GM12891 (cell line): ENCODE data around the gene VAMP1.
"Not testable (repeated sequence)": the region's sequence is repeated elsewhere in the genome, so short reads cannot be mapped to it uniquely, and the experiment has no call there.

Source experiments
- DNase-seq: peaks from one replicate; pipeline ENCODE4 v3.0.0; 2011; ENCODE audit warnings: low spot score; ENCODE audit not compliant: insufficient read length
- FAIRE-seq: peaks from 2 replicates; lab custom pipeline; 2011; peaks lifted over from hg19 to GRCh38; lab: Jason Lieb, UNC
- PAX5 ChIP-seq: IDR thresholded peaks from 2 replicates; pipeline ENCODE4 v1.6.1; 2011; ENCODE audit warnings: low read length, moderate library complexity, mild to moderate bottlenecking; ENCODE audit not compliant: insufficient read depth, severe bottlenecking
- POLR2A ChIP-seq: IDR thresholded peaks from 2 replicates; pipeline ENCODE4 v1.6.1; 2011; ENCODE audit warnings: low read depth, low read length, control low read depth
- POLR2AphosphoS5 ChIP-seq: IDR thresholded peaks from 2 replicates; pipeline ENCODE4 v1.6.1; 2011; ENCODE audit warnings: low read depth, low read length, control low read depth
- POU2F2 ChIP-seq: IDR thresholded peaks from 2 replicates; pipeline ENCODE4 v1.6.1; 2011; ENCODE audit warnings: low read depth, mild to moderate bottlenecking, control low read depth, low read length, moderate library complexity
- SPI1 ChIP-seq: IDR thresholded peaks from 2 replicates; pipeline ENCODE4 v1.6.1; 2011; ENCODE audit warnings: low read depth, low read length, control low read depth
- TAF1 ChIP-seq: IDR thresholded peaks from 2 replicates; pipeline ENCODE4 v1.6.1; 2011; ENCODE audit warnings: low read depth, low read length, control low read depth

The VAMP1 gene

GRCh38 chr12:6438345-6438744 lies 32.1 kb downstream of the VAMP1 start:
- no peak for TF ChIP-seq TAF1
- TF ChIP-seq SPI1: 0 out of 2 replicates have a peak, but pooled peaks have one; percentile 18
- no peak for FAIRE-seq

GRCh38 chr12:6437586-6437985 lies 32.9 kb downstream of the VAMP1 start:
- DNase-seq (no peak), FAIRE-seq (no peak)
- TF ChIP-seq TAF1: no peak
- TF ChIP-seq POU2F2: no peak
- no peak for TF ChIP-seq POLR2AphosphoS5
- no peak for TF ChIP-seq PAX5
- no peak for TF ChIP-seq SPI1
- no peak for TF ChIP-seq POLR2A

More at GRCh38 chr12:6438345-6438744, 32.1 kb downstream of the VAMP1 start:
- no peak for DNase-seq

- FAIRE-seq (no peak), DNase-seq (no peak)
- TF ChIP-seq SPI1 (no peak), PAX5 (no peak), POLR2AphosphoS5 (no peak), TAF1 (no peak), POLR2A (no peak), POU2F2 (no peak)
These were observed 34.3 kb downstream of the VAMP1 start for GRCh38 chr12:6435961-6436715.

GRCh38 chr12:6434205-6435140 lies 36.0 kb downstream of the VAMP1 start:
- TF ChIP-seq POU2F2: no peak
- TF ChIP-seq SPI1: 0 out of 2 replicates have a peak, but pooled peaks have one; percentile 33
- TF ChIP-seq TAF1: peak; percentile 48; the same call in 1 of the 2 replicates
- no peak for TF ChIP-seq POLR2AphosphoS5
- TF ChIP-seq PAX5: no peak
- 0 out of 2 replicates have a peak, but pooled peaks have one; percentile 52 for TF ChIP-seq POLR2A
- peak; percentile 85 for FAIRE-seq
- DNase-seq: no peak

GRCh38 chr12:6432991-6433390 lies 37.5 kb downstream of the VAMP1 start:
- no peak for FAIRE-seq
- TF ChIP-seq PAX5 (no peak), SPI1 (peak; percentile 81)
- DNase-seq: no peak

GRCh38 chr12:6430124-6430989 lies 40.1 kb downstream of the VAMP1 start:
- peak; percentile 95 for FAIRE-seq
- no peak for DNase-seq
- no peak for TF ChIP-seq POLR2AphosphoS5
- no peak for TF ChIP-seq PAX5
- TF ChIP-seq POLR2A: no peak
- TF ChIP-seq TAF1: no peak
- no peak for TF ChIP-seq SPI1
- TF ChIP-seq POU2F2: no peak

GRCh38 chr12:6428326-6428725 lies 42.2 kb downstream of the VAMP1 start:
- DNase-seq (no peak), FAIRE-seq (no peak)
- TF ChIP-seq POLR2AphosphoS5: no peak
- TF ChIP-seq PAX5: no peak
- TF ChIP-seq TAF1: no peak
- TF ChIP-seq POU2F2: no peak
- TF ChIP-seq POLR2A: no peak
- TF ChIP-seq SPI1: no peak

- not testable (repeated sequence) for DNase-seq, FAIRE-seq
These were observed 42.7 kb downstream of the VAMP1 start for GRCh38 chr12:6427796-6428195.

GRCh38 chr12:6426882-6427671 lies 43.4 kb downstream of the VAMP1 start:
- TF ChIP-seq TAF1 (peak; percentile 40), POLR2A (peak; percentile 21; the same call in 1 of the 2 replicates), PAX5 (peak; percentile 97), POU2F2 (no peak), SPI1 (peak; percentile 43; the same call in 1 of the 2 replicates), POLR2AphosphoS5 (no peak; the same call in 1 of the 2 replicates)
- peak; percentile 94 for FAIRE-seq
- DNase-seq: no peak
